Fibroblast of the aortic adventitia (primary cell): ENCODE data around the gene FXR2. TPM values are rescaled to one million over a fixed set of nuclear protein-coding genes. Genes with fewer than 3 reads are reported as not detected.
A peak's percentile ranks its signal among the peaks of the same experiment; 100 is the strongest.

Experiments used
- DNase-seq: peaks from one replicate; pipeline ENCODE4 v3.0.0-alpha.2; 2010; ENCODE audit warnings: low read depth
- H3K4me3 ChIP-seq: 2 replicates; pipeline ENCODE4 v1.5.1; 2011; ENCODE audit warnings: low read depth, mild to moderate bottlenecking, control low read depth, low read length, moderate library complexity
- total RNA-seq: library from RNA; depleted of rRNA; stranded (reverse); fragments of >200 nt; gene quantifications from 2 replicates; pipeline ENCODE4 v1.2.3, GENCODE V29; 2012; ENCODE audit warnings: low replicate concordance
- TF ChIP-seq, protein P1 (sequence below): IDR thresholded peaks from 2 replicates; pipeline ENCODE4 v1.5.1; 2011; ENCODE audit warnings: mild to moderate bottlenecking, low read length, control low read depth, inconsistent platforms; ENCODE audit not compliant: insufficient read depth

FXR2 gene
- total RNA-seq, 1 donor, result 33.1 TPM

DNA sequence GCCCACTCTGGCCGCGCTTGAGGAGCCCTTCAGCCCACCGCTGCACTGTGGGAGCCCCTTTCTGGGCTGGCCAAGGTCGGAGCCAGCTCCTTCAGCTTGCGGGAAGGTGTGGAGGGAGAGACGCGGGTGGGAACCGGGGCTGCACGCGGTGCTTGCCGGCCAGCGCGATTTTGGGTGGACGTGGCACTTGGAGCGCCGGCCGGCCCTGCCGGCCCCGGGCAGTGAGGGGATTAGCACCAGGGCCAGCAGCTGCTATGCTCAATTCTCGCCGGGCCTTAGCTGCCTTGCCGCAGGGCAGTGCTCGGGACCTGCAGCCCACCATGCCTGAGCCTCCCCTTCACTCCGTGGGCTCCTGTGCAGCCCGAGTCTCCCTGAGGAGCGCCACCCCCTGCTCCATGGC lies 26.1 kb upstream of the FXR2 start:
- TF ChIP-seq, protein P1, sequence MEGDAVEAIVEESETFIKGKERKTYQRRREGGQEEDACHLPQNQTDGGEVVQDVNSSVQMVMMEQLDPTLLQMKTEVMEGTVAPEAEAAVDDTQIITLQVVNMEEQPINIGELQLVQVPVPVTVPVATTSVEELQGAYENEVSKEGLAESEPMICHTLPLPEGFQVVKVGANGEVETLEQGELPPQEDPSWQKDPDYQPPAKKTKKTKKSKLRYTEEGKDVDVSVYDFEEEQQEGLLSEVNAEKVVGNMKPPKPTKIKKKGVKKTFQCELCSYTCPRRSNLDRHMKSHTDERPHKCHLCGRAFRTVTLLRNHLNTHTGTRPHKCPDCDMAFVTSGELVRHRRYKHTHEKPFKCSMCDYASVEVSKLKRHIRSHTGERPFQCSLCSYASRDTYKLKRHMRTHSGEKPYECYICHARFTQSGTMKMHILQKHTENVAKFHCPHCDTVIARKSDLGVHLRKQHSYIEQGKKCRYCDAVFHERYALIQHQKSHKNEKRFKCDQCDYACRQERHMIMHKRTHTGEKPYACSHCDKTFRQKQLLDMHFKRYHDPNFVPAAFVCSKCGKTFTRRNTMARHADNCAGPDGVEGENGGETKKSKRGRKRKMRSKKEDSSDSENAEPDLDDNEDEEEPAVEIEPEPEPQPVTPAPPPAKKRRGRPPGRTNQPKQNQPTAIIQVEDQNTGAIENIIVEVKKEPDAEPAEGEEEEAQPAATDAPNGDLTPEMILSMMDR, result no peak
- no peak for DNase-seq
- H3K4me3 ChIP-seq, result no peak overlapping the region

DNA sequence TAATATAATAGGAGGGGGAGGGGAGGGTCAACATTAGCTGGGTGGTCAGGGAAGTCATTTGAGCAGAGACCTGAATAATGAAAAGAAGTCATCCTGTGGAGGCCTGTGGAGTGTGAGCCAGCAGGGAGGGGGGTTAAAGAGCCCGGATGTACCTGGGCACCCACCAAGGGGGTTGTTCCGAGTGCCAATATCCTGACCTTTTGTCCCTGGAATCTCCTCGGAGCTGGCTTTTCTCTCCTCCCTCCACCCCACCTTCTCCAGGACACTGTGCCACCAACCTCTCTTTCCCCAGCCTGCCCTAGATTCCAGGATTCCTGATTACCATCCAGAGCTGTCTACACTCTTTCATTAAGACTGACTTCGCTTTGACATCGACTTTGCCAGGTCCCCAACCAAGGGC lies 21.5 kb upstream of the FXR2 start:
- TF ChIP-seq, protein P1, result no peak
- DNase-seq, result no peak
- no peak overlapping the region for H3K4me3 ChIP-seq

DNA sequence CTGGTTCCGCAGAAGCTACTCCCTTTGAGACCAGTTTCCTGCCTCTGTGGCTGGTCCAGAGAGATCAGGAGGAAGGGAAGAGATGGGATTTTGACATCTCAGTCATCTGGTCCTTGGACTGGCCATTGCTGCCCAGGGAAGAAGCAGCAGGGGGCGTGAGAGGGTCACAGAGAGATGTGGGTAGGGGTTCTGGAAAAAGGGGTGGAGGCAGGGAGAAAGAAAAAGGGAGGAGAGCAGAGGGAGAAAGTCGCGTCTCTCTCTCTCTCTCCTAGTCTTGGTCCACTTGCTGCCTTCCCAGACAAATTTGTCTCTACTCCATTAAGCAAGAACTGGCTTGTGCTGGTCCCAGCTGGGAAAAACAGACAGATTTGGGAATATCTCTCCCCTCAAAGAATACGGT lies 19.7 kb upstream of the FXR2 start:
- TF ChIP-seq, protein P1, result peak; percentile 68
- no peak overlapping the region for H3K4me3 ChIP-seq
- peak; percentile 45 for DNase-seq

DNA sequence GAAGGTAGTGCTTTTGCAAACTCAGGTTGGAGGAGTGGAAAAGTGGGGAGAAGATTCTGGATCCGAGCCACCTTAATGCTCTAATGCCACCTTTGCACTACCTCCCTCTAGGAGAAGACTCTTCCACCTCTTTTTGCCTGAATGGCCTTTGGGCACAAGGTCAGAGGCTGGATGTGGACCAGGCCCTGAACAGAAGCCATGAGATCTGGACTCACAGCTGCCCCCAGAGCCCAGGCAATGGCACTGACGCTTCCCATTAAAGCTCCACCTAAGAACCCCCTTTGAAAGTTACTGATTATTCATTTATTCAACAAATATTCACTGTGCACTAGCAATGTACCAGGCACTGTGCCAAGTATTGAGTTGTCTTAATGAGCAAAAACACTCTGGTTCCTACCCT lies 18.4 kb upstream of the FXR2 start:
- no peak for DNase-seq
- H3K4me3 ChIP-seq, result no peak overlapping the region
- TF ChIP-seq, protein P1, result no peak

DNA sequence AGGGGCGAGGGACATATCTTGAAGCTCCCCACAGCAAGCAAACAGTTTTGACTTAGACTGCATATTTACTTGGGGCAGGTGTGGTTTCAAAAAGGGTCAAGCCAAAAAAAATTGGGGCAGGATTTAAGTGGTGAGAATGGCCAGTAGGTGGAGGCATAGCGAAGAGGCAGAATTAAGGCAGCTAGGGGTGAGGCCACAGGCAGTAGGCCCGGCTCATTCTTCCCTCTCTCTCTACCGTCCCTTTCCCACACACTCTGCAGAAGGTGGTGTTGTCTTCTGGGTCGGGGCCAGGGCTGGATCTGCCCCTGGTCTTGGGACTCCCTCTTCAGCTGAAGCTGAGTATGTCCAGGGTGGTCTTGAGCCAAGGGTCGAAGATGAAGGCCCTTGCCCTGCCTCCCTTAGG lies 17.8 kb upstream of the FXR2 start:
- H3K4me3 ChIP-seq, result no peak overlapping the region
- TF ChIP-seq, protein P1, result peak; percentile 67
- DNase-seq, result peak; percentile 73

DNA sequence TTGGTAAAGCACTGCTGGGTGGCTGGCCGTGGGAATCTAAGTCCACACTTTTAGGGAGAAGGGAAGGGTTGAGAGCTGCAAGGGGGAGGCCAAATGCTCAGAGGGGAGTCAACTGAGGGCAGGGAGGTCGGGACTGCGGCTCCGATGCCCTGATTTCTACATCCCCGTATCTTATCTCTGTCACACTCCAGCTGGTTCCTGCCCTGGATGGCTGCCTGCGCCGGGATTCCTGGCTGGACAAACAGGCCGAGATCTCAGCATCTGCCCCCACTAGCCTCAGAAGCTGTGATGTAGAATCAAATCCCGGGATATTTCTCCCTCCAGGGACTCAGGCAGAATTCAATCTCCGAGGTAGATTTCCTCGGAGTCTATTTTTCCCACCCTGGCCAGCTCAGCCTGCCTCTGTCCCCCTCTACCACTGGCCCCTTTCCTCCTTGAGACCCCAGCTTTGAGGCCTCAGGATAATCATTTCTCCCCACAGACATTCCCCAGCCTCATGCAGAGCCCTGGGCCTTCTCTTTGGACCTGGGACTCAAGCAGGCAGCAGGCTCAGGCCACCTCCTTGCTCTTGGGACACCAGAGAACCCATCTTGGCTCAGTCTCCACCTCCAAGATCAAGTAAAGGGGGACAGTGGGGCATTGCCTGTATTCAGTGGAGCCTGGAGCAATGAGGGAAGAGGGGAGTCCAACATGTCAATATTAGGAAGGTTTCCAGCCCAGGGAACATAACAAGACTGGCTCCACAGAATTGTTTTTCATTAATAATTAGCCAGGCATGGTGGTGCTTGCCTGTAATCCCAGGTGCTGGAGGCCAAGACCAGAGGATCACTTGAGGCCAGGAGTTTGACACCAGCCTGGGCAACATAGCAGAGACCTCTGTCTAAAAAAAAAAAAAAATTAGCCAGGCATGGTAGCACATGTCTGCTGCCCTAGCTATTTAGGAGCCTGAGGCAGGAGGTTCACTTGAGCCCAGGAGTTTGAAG lies 17.0 kb upstream of the FXR2 start:
- no peak for DNase-seq
- no peak overlapping the region for H3K4me3 ChIP-seq
- TF ChIP-seq, protein P1, result no peak
